Lung microvascular endothelial cell (primary cell): Measurements from ENCODE around the gene TMEM11. TPM values are rescaled to one million over a fixed set of nuclear protein-coding genes. Genes with fewer than 3 reads are reported as not detected.
A peak's percentile ranks its signal among the peaks of the same experiment; 100 is the strongest.
"Not testable (repeated sequence)": the region's sequence is repeated elsewhere in the genome, so short reads cannot be mapped to it uniquely, and the experiment has no call there.

ENCODE experiments used
- DNase-seq, 2 donors: peaks; one replicate each; pipeline versions ENCODE4 v3.0.0 to v3.0.0-alpha.2; 2010; ENCODE audit warnings: low read depth in 2 of 2
- total RNA-seq: library from RNA; depleted of rRNA; stranded (reverse); fragments of >200 nt; gene quantifications from 2 replicates; pipeline ENCODE4 v1.2.1, GENCODE V29; 2014

The TMEM11 gene
- total RNA-seq, 1 donor from 2014 or later = 18.1 TPM

DNA sequence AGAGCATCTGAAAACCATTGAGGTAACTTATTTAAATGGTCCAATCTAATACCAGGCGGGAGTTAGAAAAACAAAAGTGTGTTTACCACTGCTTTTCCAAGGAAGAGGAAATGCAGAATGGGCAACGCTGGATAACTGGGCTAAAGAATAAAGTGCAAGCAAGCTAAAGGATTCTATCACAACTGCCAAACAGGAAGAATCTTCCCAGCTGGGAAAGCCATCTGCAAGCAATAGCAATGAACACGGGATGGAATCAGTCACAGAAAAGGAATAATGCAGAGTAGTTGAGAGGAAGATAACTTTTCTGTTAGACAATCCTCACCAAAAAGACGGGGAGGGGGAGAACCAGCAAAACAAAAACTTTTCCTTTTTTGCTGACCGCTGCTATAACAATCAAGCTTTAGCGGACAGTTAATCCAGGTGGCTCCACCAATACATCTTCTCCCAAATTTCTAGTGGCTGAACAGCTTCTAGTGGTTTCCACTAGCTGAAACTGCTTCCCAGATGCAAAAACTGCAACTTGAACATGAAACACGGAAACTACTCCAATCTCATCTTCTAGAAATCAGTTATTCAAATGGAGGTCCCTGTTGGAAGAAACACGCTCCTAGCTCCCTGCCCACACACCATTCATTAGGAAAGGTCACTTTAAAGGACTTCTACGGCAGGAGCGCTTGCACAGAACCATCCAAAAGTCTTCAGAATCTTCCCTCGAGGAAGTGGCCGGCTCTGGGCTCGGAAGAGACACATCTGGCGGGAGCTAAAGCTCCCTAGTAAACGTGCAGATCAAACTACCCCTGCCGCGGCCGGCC is 929 bp downstream of the TMEM11 start:
- DNase-seq = no peak

- DNase-seq = peak in 1 of 2 donors; percentile 20
These were observed 2.0 kb downstream of the TMEM11 start for GRCh38 chr17:21211825-21212479.

- no peak for DNase-seq
These were observed 3.4 kb downstream of the TMEM11 start for GRCh38 chr17:21210411-21211076.

- no peak for DNase-seq
These were observed 4.3 kb downstream of the TMEM11 start for GRCh38 chr17:21209511-21210175.

DNA sequence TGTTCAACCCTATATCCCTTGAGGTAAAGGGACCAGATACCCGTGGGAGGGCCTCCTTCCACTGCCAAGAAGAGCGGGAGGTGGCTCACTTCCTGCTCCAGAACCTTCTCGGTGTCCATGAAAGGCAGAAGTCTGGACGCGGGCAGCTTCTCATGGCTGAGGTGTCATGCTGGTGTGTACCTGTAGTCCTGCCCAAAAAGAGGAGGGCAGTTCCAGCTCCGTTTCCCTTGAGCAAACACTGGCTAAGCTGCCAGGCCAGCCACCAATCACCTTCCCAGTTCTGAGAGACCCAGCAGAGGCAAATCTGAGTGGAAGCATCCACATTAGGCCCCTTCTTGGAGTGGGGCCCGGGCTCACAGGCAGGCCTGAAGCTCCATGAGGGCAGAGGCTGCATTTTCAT is 5.6 kb downstream of the TMEM11 start:
- no peak for DNase-seq

DNA sequence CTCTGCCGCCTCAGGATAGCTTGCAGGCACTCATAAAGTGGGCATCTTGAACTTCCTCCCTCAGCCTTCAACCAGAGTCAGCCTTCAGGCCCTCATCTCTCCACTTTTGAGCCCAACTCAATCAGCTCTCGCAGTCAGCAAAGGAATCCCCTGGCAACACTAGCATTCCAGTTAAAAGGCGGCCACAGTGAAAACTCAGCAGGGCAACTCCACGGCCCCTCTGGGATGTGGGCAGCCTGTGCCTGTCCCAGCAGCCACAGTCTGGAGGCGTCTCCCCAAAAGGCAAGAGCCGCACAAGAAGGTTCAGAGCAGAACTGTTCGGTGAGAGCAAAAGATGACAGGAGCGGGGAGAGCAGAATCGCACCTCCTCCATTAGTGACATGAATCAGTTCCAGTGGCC is 9.0 kb downstream of the TMEM11 start:
- no peak for DNase-seq

DNA sequence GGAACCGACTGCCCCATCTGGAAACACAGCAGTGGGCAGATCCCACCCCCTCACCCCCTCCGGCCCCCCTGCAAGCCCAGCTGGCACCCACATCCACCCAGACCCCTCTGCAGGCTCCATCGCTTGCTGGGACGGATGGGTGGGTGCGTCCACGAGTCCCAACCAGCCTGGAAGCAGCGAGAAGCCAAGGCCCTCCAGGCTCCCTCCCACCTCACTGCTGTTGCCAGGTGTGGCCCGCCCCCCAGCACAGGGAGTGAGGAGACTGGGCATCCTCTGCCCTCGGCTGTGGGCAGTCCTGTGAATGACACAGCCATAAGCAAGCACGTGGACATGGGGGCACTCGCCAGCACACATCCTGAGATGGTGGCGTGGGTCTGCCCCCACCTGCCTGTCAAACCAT is 11.4 kb downstream of the TMEM11 start:
- DNase-seq = no peak

- DNase-seq = no peak
These were observed 12.1 kb downstream of the TMEM11 start for GRCh38 chr17:21201874-21202273.

DNA sequence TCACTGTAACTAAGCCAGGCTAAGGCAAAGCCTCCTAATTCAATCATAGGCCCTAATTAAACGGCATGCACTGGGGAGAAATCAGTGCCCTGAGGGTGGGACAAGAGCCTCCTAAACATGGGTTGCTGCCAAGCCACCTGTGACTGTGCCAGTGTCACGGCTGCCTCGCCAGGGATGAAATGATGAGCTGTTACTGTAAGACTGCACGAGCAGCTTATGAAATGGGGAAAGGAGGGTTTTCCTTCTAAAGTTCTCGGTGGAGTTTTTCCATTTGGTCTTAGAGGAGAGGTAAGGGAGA is 12.7 kb downstream of the TMEM11 start:
- no peak for DNase-seq

DNA sequence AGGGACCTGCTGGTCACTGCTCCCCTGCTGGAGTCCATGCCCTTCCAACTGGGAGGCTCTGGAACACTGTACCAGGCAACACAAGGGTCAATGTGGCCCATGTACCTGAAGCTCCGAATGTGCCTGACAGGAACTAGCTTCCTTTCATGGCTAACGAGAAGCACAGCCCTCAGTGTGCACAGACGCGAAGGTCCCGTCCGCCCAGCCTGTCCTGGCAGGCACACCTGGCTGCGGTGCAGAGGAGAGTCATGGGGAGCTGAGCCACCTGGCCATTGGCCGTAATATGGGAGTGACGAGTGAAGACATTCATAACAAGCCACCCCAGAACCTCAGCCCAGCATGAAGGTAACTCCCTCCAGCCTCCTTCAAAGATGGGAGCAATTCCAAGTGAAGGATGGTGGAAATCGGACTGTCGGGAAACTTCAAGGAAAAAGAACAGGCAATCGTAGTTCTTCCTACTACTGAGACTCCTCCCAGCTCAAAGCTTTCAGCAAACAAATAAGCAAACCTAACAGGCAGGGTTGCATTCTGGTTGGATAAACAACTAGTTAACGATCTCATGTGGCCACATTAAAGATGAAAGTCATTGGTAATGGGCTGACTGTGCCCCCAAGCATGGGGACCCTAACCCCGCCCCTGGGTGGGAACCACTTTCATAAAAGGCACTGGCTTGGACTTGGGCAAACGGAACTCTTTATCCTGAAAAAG is 13.2 kb downstream of the TMEM11 start:
- DNase-seq = no peak

- DNase-seq = no peak
These were observed 14.1 kb downstream of the TMEM11 start for GRCh38 chr17:21199856-21200255.

- DNase-seq = no peak
These were observed 14.7 kb downstream of the TMEM11 start for GRCh38 chr17:21199311-21199710.

- DNase-seq = no peak
These were observed 15.6 kb downstream of the TMEM11 start for GRCh38 chr17:21198411-21198810.

- no peak for DNase-seq
These were observed 17.8 kb downstream of the TMEM11 start for GRCh38 chr17:21196126-21196525.

DNA sequence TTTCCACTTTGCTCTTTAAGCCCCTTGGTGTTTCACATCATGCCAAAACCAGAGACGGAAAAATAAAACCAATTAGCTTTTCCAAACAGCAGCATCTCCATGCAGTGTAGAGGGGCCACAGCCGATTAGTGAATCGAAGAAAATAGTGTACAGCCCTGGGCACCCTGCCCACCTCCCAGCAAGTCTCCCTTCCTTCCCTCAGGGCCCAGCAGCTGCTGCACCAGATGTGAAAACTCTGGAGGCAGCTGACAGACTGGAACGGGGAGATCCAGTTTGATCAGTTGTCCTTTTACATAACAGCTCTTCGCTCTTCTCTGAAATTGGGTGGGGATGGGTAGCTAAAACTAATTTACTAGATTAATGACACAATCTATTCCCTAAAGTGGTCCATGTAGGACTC is 19.3 kb downstream of the TMEM11 start:
- no peak for DNase-seq

DNA sequence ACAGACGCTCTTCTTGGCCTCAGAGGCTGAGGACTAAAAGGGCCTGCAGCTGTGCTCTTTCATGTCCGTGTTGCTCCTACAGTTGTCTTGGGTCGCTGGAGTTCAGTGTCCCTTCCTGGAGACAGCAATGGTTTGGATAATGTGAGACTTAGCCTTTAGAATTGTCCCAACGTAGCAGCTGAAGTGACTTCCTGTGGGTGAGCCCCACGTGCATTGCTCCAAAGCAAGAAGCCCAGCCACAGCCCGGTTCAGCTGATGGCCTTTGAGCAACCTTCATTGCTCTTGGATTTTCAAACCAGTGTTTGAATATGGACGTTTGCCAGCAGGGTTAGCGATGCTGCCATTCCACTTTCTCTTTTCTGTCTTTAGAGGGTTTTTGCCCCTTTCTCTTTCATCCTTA is 19.7 kb downstream of the TMEM11 start:
- no peak for DNase-seq

GRCh38 chr17:21193031-21193430 is 20.9 kb downstream of the TMEM11 start:
- DNase-seq = no peak

GRCh38 chr17:21192414-21192813 is 21.5 kb downstream of the TMEM11 start:
- DNase-seq = not testable (repeated sequence)

- peak; percentile 74 to 75 for DNase-seq
These were observed 22.3 kb downstream of the TMEM11 start for GRCh38 chr17:21191698-21192097.

GRCh38 chr17:21190078-21190477 is 23.9 kb downstream of the TMEM11 start:
- no peak for DNase-seq

GRCh38 chr17:21189361-21189760 is 24.6 kb downstream of the TMEM11 start:
- DNase-seq = no peak
